Astrocyte (in vitro differentiated cells and primary cell): ENCODE data around the gene SLC44A5. TPM values are rescaled to one million over a fixed set of nuclear protein-coding genes. Genes with fewer than 3 reads are reported as not detected.

Experiments used
- DNase-seq: peaks from one replicate; pipeline ENCODE4 v3.0.0-alpha.2; 2010; ENCODE audit warnings: low read depth
- FAIRE-seq: peaks from 2 replicates; lab custom pipeline; 2011; peaks lifted over from hg19 to GRCh38; lab: Jason Lieb, UNC
- H2AFZ ChIP-seq: 2 replicates; pipeline ENCODE4 v1.6.0; 2012; ENCODE audit warnings: low read depth, low read length, inconsistent platforms
- H3K27ac ChIP-seq: 2 replicates; pipeline ENCODE4 v1.5.1; 2011; ENCODE audit warnings: low read depth, low read length, inconsistent platforms
- H3K27me3 ChIP-seq: 2 replicates; pipeline ENCODE4 v1.6.0; 2011; ENCODE audit warnings: low read length, inconsistent platforms; ENCODE audit not compliant: insufficient read depth
- H3K36me3 ChIP-seq: 2 replicates; pipeline ENCODE4 v1.5.1; 2011; ENCODE audit warnings: low read length, inconsistent platforms; ENCODE audit not compliant: insufficient read depth
- H3K4me1 ChIP-seq: 2 replicates; pipeline ENCODE4 v1.5.1; 2011; ENCODE audit warnings: low read length, inconsistent platforms; ENCODE audit not compliant: insufficient read depth
- H3K4me2 ChIP-seq: 2 replicates; pipeline ENCODE4 v1.6.0; 2012; ENCODE audit warnings: low read length, inconsistent platforms
- H3K4me3 ChIP-seq: 2 replicates; pipeline ENCODE4 v1.5.1; 2011; ENCODE audit warnings: low read depth, mild to moderate bottlenecking, low read length, inconsistent platforms; ENCODE audit not compliant: insufficient read depth
- H3K79me2 ChIP-seq: 2 replicates; pipeline ENCODE4 v1.6.0; 2012; ENCODE audit warnings: mild to moderate bottlenecking, low read length, inconsistent platforms; ENCODE audit not compliant: insufficient read depth
- H3K9ac ChIP-seq: 2 replicates; pipeline ENCODE4 v1.6.0; 2012; ENCODE audit warnings: mild to moderate bottlenecking, low read length, inconsistent platforms
- H3K9me3 ChIP-seq: 2 replicates; pipeline ENCODE4 v1.5.1; 2012; ENCODE audit warnings: low read depth, mild to moderate bottlenecking, low read length, inconsistent platforms; ENCODE audit not compliant: insufficient read depth
- H4K20me1 ChIP-seq: 2 replicates; pipeline ENCODE4 v1.6.0; 2012; ENCODE audit warnings: low read length, inconsistent platforms; ENCODE audit not compliant: insufficient read depth
- H3K27ac Mint-ChIP-seq: one replicate; pipeline ENCODE4 v1.8.0; 2021; ENCODE audit warnings: mild to moderate bottlenecking, mixed read lengths; ENCODE audit not compliant: unreplicated experiment
- H3K27me3 Mint-ChIP-seq: one replicate; pipeline ENCODE4 v1.8.0; 2021; ENCODE audit warnings: low read depth, mixed read lengths; ENCODE audit not compliant: unreplicated experiment
- H3K36me3 Mint-ChIP-seq: one replicate; pipeline ENCODE4 v1.8.0; 2021; ENCODE audit warnings: low read depth, mixed read lengths; ENCODE audit not compliant: unreplicated experiment
- H3K4me1 Mint-ChIP-seq: one replicate; pipeline ENCODE4 v1.8.0; 2021; ENCODE audit warnings: low read depth, mixed read lengths; ENCODE audit not compliant: unreplicated experiment
- H3K4me3 Mint-ChIP-seq: one replicate; pipeline ENCODE4 v1.8.0; 2021; ENCODE audit warnings: mild to moderate bottlenecking, moderate library complexity, mixed read lengths; ENCODE audit not compliant: unreplicated experiment
- H3K9me3 Mint-ChIP-seq: one replicate; pipeline ENCODE4 v1.8.0; 2021; ENCODE audit warnings: mild to moderate bottlenecking, mixed read lengths; ENCODE audit not compliant: unreplicated experiment
- EZH2 ChIP-seq: IDR thresholded peaks from 2 replicates; pipeline ENCODE4 v1.6.1; 2012; ENCODE audit warnings: mild to moderate bottlenecking, low read length, inconsistent platforms; ENCODE audit not compliant: insufficient read depth
- total RNA-seq: library from RNA; stranded (reverse); gene quantifications from 2 replicates; pipeline ENCODE4 v1.2.1, GENCODE V29; 2021
- TF ChIP-seq, protein P1 (sequence below): IDR thresholded peaks from 2 replicates; pipeline ENCODE4 v1.5.1; 2011; ENCODE audit warnings: low read depth, mild to moderate bottlenecking, inconsistent platforms, low read length, moderate library complexity; ENCODE audit not compliant: insufficient read depth

SLC44A5 gene
- total RNA-seq, 1 donor from 2014 or later: 2.2 TPM

DNA sequence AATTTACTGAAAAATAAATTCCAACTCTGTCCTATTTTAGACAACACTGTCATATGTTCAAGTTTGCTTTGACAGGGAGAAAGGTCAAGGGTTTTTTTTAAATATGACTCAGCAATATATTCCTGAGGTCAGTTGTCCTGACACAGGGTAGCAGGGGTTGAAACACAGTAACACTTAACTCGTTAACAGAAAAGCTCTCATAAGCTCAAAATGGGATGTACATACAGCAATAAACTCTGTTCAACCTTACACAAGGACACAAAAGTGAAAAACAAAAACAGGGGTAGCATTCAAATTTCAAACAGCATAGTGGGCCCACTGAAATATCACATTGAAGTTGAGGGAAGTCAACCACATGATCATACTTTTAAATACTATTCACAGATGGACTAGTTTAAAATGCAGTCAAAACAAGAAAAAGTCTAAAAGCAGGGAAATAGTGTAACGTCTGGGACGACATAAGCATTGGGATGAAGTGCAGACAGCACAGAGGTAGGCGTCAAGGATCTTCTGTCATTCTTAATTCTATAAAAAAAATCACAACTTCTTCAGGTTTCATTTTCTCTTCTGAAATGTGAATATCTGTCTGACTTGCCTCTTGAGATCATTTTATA is 89.9 kb downstream of the SLC44A5 start:
- no peaks in the 10 kb centered on the region for H3K9me3 Mint-ChIP-seq
- Histone ChIP-seq H3K9me3 (no peaks in the 10 kb centered on the region), H3K36me3 (no peaks in the 10 kb centered on the region), H3K27ac (no peak overlapping the region), H3K4me3 (no peak overlapping the region), H3K9ac (no peak overlapping the region), H4K20me1 (no peaks in the 10 kb centered on the region), H3K79me2 (no peaks in the 10 kb centered on the region), H3K4me1 (peaks cover 5% of the 10 kb centered on the region), H2AFZ (no peak overlapping the region), H3K27me3 (no peaks in the 10 kb centered on the region), H3K4me2 (no peak overlapping the region)
- no peak overlapping the region for H3K27ac Mint-ChIP-seq
- H3K27me3 Mint-ChIP-seq: no peaks in the 10 kb centered on the region
- peaks cover 25% of the 10 kb centered on the region for H3K4me1 Mint-ChIP-seq
- H3K36me3 Mint-ChIP-seq: no peaks in the 10 kb centered on the region
- FAIRE-seq: no peak
- no peak overlapping the region for H3K4me3 Mint-ChIP-seq
- no peak for DNase-seq
- TF ChIP-seq, protein P1, sequence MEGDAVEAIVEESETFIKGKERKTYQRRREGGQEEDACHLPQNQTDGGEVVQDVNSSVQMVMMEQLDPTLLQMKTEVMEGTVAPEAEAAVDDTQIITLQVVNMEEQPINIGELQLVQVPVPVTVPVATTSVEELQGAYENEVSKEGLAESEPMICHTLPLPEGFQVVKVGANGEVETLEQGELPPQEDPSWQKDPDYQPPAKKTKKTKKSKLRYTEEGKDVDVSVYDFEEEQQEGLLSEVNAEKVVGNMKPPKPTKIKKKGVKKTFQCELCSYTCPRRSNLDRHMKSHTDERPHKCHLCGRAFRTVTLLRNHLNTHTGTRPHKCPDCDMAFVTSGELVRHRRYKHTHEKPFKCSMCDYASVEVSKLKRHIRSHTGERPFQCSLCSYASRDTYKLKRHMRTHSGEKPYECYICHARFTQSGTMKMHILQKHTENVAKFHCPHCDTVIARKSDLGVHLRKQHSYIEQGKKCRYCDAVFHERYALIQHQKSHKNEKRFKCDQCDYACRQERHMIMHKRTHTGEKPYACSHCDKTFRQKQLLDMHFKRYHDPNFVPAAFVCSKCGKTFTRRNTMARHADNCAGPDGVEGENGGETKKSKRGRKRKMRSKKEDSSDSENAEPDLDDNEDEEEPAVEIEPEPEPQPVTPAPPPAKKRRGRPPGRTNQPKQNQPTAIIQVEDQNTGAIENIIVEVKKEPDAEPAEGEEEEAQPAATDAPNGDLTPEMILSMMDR: no peak
- no peak for TF ChIP-seq EZH2

DNA sequence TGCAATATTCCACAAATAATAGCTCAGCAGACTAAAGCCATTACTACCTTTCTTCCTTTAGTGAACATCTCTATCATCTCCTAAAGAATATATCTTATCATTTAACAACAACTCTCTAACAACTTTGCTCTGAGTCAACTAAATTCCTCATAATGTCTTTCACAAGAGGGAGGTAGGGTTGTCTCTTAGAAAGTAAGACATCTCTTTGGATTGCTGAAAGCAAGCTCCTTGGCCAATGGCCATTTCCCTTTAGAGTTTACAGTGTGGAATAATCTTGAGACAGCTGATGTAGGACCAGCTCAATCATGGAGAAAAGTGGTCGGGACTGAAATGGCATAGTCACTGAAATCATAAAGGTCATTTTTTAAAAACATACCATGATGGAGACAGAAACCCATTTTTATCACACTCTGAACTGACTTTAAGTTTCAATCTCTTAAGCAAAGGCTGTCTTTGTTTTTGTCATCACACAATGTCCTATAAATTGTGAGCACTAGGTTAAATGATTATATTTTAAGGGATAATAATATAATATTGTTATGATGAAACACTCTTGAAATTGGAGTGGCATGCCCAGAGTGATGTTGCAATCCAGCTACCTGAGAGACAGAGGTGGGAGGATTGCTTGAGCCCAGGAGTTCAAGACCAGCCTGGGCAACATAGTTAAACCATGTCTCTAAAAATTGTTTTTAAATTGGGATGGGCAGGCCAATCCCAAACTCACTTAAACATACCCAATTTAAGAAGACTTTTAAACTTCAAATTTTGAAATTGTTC is 91.1 kb downstream of the SLC44A5 start:
- peaks cover 5% of the 10 kb centered on the region for H3K4me1 ChIP-seq
- H3K9ac ChIP-seq: no peak overlapping the region
- H3K9me3 ChIP-seq: no peaks in the 10 kb centered on the region
- H3K4me2 ChIP-seq: no peak overlapping the region
- DNase-seq (peak; percentile 38), FAIRE-seq (no peak)
- no peak overlapping the region for H3K27ac ChIP-seq
- no peak overlapping the region for H3K27ac Mint-ChIP-seq
- H3K9me3 Mint-ChIP-seq: no peaks in the 10 kb centered on the region
- no peaks in the 10 kb centered on the region for H3K27me3 ChIP-seq
- H3K27me3 Mint-ChIP-seq: no peaks in the 10 kb centered on the region
- H4K20me1 ChIP-seq: no peaks in the 10 kb centered on the region
- H2AFZ ChIP-seq: no peak overlapping the region
- peaks cover 25% of the 10 kb centered on the region for H3K4me1 Mint-ChIP-seq
- H3K79me2 ChIP-seq: no peaks in the 10 kb centered on the region
- H3K4me3 ChIP-seq: no peak overlapping the region
- no peaks in the 10 kb centered on the region for H3K36me3 ChIP-seq
- TF ChIP-seq, protein P1: no peak
- TF ChIP-seq EZH2: no peak
- no peak overlapping the region for H3K4me3 Mint-ChIP-seq
- no peaks in the 10 kb centered on the region for H3K36me3 Mint-ChIP-seq

DNA sequence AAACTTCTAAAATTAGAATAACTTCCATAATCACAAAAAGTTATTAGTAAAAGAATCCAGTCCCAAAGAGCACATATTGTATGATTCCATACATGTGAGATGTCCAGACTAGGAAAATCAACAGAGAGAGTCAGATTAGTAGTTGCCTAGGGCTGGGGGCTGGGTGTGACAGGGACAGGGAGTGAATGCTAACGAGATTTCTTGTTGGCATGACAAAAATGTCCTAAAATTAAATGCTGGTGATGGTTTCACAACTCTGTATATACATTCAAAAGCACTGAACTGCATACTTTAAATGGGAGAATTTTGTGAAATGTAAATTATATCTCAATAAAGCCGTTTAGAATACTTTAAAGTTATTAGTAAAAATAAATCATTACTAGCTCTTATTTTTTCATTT is 92.2 kb downstream of the SLC44A5 start:
- H3K27ac Mint-ChIP-seq: no peak overlapping the region
- no peak for TF ChIP-seq EZH2
- TF ChIP-seq, protein P1: no peak

More for the DNA sequence above, 92.2 kb downstream of the SLC44A5 start:
- H3K4me3 ChIP-seq: no peak overlapping the region
- H3K27ac ChIP-seq: no peak overlapping the region
- H3K36me3 ChIP-seq: no peaks in the 10 kb centered on the region
- H3K9me3 ChIP-seq: no peaks in the 10 kb centered on the region
- H3K27me3 Mint-ChIP-seq: no peaks in the 10 kb centered on the region
- no peaks in the 10 kb centered on the region for H4K20me1 ChIP-seq
- H3K9ac ChIP-seq: no peak overlapping the region
- H3K36me3 Mint-ChIP-seq: no peaks in the 10 kb centered on the region
- peaks cover 25% of the 10 kb centered on the region for H3K4me1 Mint-ChIP-seq
- H2AFZ ChIP-seq: no peak overlapping the region
- H3K4me1 ChIP-seq: peaks cover 5% of the 10 kb centered on the region
- FAIRE-seq: no peak
- no peaks in the 10 kb centered on the region for H3K27me3 ChIP-seq
- H3K4me3 Mint-ChIP-seq: no peak overlapping the region
- H3K4me2 ChIP-seq: no peak overlapping the region
- no peaks in the 10 kb centered on the region for H3K9me3 Mint-ChIP-seq
- no peaks in the 10 kb centered on the region for H3K79me2 ChIP-seq
- DNase-seq: no peak
